HG03045 (cell line): ENCODE data around the gene ZNF611.
"Not testable (repeated sequence)": the region's sequence is repeated elsewhere in the genome, so short reads cannot be mapped to it uniquely, and the experiment has no call there.

Experiments used
- ATAC-seq: cut with Tn5 transposase; IDR thresholded peaks from one replicate; pipeline ENCODE4 v1.9.1; 2021; ENCODE audit warnings: mild to moderate bottlenecking, moderate library complexity; ENCODE audit not compliant: unreplicated experiment

ZNF611 gene

DNA sequence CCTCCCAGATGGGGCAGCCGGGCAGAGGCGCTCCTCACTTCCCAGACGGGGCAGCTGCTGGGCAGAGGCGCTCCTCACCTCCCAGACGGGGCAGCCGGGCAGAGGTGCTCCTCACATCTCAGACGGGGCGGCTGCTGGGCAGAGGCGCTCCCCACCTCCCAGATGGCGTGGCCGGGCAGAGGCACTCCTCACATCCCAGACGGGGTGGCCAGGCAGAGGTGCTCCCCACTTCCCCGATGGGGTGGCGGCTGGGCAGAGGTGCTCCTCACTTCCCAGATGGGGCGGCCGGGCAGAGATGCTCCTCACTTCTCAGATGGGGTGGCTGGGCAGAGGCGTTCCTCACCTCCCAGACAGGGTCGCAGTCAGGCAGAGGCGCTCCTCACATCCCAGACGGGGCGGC is 14.3 kb downstream of the ZNF611 start:
- not testable (repeated sequence) for ATAC-seq

DNA sequence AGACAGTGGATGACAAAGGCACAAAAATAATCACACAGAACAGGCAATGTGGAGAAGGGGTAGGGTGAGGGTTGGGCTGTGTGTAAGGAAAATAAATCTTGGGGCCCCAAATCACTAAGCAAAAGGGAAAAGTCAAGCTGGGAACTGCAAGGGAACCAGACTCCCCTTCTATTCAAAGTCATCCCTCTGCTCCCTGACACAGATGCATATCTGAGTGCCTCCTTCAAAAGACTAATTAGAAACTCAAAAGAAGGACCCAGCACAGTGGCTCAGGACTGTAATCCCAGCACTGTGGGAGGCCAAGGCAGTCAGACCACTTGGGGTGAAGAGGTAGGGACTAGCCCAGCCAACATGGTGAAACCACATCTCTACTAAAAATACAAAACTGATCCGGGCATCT is 18.3 kb downstream of the ZNF611 start:
- no peak for ATAC-seq

DNA sequence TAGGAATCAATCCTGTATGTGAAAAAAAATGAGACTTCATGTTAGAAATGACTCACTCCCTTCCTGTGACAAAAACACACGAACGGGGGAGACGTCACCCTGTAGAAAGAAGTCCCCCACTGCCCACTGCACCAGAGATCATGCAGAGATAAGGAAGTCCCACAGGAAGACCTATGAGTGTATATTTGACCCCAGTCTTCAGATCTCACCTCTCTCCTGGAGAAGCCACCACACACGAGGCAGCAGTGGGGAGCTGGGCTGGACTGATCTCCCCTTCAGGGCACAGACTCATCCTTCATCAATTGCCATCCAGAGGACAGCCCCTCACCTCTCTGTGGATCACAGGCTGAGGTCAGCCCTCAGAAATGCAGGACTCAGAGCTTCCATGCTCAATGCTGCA is 18.9 kb downstream of the ZNF611 start:
- ATAC-seq, result not testable (repeated sequence)

DNA sequence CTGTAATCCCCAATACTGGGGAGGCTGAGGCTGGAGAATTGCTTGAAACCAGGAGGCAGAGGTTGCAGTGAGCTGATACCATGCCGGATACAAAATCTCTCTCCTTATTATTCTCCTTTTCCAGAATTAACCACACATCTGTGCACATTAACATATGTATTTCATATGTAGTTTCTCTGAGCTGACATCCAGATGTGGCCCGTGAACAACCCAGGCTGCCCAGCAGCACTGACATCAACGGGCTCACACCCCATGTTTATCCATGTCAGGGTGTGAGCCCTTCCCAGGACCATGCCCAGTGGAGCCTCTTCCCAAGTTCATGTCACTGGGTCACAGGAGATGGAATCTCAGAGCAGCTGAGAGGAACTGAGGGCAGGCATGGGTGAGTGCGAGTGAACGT is 19.5 kb downstream of the ZNF611 start:
- ATAC-seq, result not testable (repeated sequence)

DNA sequence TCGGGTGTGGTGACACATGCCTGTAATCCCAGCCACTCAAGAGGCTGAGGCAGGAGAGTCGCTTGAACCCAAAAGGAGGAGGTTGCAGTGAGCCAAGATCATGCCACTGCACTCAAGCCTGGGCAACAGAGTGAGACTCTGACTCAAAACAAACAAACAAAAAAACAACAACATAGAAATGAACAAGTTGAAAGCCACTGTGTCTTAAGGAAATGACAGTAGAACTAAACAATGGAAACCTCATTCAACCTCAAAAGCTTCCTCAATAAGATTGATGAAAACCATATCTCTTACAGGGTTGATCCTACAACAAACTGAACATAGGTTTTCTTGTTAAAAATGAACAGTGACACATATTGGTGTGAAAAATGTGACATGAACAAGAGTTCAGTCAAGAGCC is 21.8 kb downstream of the ZNF611 start:
- not testable (repeated sequence) for ATAC-seq

DNA sequence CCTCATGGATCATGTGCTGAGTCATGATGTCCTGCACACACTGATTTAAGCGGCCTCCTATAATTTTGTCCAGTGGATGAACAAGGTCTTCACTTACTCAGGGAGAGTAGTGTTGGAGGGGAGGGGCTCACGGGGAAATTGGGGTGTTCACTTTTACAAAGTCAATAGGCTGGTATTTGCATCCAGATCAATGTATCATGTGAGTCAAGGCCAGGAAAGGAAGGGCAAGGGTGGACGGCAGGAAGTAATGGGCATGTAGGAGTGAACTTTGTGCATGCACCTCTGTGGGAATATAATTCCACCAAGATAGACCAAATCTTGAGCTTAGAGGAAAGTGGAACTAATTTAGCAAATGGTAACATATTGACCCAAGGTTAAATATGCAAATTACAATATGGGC is 23.2 kb downstream of the ZNF611 start:
- not testable (repeated sequence) for ATAC-seq

DNA sequence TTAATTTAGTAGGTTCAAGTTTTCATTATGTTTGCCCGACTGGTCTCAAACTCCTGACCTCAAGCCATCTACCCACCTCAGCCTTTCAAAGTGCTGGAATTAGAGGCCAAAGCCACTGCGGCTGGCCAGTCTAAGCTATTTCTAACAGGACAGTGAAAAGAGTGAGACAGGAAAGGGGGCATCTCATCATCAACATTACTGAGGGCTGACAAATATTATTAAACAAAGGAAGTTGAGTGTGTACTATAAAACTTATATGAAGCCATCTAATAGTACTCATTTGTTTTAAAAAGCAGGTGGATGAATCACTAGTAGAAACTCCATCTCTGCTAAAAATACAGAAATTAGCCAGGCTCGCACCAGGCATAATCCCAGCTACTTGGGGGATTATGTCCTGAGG is 24.3 kb downstream of the ZNF611 start:
- ATAC-seq, result no peak

DNA sequence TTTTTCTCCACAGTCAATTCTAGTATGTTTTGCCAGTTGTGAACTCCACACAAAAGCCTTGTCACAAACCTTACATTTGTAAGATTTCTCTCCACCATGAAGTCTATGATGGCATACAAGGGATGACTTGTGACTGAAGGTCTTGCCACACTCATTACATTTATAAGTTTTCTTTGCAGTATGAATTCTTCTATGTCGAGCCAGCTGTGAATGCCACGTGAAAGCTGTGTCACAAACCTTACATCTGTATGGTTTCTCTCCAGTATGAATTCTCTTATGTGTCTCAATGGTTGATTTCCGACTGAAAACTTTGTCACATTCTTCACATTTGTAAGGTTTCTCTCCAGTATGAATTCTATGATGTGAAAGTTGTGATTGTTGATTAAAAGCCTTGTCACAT is 29.2 kb downstream of the ZNF611 start:
- not testable (repeated sequence) for ATAC-seq

DNA sequence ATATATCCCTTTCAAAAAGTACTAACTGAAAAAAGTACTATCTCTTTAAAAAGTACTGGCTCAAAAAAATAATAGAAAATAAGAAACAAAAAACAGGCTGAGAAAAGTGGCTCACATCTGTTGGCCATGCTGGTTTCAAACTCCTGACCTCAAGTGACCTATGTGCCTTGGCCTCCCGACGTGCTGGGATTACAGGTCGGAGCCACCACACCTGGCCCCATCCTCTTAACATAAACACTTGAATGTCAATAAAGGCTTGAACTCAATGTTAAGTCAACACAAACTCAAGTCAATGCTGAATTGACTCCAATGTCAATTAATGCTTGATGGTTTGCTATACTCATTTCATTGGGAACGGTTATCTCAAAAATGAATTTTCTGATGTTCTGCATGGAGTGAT is 30.9 kb downstream of the ZNF611 start:
- ATAC-seq, result no peak

DNA sequence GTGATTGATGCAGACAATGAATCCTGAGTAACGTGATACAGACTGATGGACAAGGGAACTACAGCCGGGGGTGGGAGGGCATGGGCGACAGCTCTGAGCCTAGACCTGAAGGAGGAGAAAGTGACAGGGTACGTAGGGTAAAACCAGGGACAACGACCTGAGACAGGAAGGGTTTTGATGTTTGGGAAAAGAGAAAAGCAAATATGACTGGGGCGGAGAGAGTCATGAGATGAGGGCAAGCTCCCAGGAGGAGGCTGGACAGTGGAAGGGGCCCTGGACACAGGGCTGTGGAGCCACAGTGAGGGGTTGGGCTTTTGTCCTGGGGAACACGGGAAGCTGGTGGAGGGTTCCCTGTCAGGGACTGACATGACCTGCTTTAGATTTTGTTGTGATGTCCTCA is 34.2 kb downstream of the ZNF611 start:
- ATAC-seq, result no peak

DNA sequence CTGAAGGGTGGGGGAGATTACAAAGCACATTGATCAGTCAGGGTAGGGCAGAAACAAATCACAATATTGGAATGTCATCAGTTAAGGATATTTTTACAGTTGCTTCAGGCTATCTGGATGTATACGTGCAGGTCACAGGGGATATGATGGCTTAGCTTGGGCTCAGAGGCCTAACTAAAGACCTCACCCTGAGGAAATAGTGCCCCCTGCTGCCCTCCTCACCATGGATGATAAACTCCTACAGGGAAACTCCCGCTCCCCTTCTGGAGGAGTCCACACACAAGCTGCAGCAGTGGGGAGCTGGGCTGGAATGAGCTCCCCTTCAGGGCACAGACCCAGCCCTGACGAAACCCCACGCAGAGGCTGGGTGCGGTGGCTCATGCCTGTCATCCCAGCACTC is 35.3 kb downstream of the ZNF611 start:
- not testable (repeated sequence) for ATAC-seq

DNA sequence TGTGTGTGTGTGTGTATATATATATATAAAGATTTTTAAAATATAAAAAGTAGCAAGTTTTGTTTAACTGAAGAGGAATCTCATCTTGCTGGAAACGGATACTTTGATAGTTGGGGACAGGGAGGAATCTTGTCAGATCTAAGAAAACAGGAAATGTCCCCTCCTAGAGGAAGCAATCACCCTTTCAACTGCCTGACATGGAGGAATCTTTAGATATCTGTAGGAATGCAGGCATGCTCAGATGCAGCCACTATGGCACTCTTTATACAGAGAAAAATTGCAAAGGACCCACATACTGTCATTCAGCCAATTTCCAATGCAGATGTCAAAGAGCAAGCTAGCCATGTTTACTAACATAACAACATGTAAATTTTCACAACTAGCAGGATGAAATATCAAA is 38.8 kb downstream of the ZNF611 start:
- ATAC-seq, result no peak

DNA sequence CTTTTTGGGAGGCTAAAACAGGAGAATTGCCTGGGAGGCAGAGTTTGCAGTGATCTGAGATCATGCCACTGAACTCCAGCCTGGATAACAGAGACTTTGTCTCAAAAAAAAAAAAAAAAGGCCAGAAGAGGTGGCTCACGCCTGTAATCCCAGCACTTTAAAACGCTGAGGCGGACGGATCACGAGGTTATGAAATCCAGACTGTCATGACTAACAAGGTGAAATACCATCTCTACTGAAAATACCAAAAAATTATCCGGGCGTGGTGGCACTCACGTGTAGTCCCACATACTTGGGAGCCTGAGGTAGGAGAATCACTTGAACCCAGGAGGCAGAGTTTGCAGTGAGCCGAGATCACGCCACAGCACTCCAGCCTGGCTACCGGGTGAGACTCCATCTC is 39.9 kb downstream of the ZNF611 start:
- no peak for ATAC-seq

DNA sequence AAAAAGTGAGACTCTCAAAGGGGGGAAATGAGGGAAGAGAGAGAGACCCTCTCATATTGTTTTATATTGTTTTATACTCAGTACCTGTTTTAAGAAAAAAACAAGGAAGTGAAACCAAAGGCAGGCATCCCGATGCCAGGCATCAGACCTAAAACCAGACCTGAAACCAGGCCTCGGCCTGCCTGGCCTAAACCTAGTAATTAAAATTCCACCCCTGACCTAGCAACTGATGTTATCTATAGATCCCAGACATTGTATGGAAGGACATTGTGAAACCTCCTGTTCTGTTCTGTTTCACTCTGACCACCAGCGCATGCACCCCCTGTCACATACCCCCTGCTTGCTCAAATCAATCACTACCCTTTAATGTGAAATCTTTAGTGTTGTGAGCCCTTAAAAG is 40.6 kb downstream of the ZNF611 start:
- ATAC-seq, result not testable (repeated sequence)

DNA sequence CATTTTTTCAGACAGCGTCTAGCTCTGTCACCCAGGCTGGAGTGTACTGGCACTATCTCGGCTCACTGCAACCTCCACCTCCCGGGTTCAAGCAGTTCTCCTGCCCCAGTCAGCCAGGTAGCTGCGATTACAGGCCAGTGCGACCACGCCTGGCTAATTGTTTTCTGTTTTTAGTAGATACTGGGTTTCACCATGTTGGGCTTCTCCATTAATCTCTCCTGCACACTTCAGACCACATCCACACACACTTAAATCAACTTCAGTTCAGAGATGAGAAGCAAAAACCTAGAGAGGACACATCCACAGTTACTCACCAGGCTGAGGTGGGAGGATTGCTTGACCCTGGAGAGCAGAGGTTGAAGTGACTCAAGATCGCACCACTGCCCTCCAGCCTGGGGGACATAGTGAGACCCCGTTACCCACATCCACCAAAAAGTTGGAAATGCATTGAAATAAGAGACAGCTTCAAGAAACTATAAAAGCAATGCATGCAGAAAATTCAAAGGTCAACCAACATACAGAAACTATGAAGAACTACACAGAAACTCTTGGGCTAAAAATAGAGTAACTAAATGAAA is 42.3 kb downstream of the ZNF611 start:
- no peak for ATAC-seq

DNA sequence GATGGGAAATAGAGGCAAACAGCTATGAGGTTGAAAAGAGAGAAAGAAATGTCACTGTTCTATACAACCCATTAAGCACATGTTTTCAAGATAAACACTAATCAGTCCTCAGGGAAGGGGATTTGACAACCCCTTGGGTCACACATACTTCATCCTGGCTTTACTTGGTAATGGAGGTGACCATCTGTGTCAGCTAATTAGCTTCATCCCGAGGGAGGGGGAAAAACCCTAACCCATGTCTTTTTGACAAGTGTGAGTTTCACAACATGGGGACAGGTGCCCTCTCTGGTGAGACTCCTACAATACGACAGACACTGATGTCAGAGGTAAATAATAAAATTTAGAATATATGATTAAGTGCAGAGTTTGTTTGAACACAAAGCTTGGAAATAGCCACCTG is 43.1 kb downstream of the ZNF611 start:
- no peak for ATAC-seq

DNA sequence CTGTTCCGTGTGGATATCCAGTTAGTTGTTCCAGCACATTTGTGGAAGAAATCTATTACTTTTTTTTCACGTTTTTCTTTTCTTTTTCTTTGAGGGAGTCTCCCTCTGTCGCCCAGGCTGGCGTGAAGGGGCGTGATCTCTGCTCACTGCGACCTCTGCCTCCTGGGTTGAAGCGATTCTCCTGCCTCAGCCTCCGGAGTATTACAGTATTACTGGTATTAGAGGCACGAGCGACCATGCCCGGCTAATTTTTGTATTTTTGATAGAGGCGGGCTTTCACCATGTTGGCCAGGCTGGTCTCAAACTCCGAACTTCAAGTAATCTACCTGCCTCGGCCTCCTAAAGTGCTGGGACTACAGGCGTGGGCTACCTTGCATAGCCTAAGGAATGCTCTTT is 43.6 kb downstream of the ZNF611 start:
- no peak for ATAC-seq

DNA sequence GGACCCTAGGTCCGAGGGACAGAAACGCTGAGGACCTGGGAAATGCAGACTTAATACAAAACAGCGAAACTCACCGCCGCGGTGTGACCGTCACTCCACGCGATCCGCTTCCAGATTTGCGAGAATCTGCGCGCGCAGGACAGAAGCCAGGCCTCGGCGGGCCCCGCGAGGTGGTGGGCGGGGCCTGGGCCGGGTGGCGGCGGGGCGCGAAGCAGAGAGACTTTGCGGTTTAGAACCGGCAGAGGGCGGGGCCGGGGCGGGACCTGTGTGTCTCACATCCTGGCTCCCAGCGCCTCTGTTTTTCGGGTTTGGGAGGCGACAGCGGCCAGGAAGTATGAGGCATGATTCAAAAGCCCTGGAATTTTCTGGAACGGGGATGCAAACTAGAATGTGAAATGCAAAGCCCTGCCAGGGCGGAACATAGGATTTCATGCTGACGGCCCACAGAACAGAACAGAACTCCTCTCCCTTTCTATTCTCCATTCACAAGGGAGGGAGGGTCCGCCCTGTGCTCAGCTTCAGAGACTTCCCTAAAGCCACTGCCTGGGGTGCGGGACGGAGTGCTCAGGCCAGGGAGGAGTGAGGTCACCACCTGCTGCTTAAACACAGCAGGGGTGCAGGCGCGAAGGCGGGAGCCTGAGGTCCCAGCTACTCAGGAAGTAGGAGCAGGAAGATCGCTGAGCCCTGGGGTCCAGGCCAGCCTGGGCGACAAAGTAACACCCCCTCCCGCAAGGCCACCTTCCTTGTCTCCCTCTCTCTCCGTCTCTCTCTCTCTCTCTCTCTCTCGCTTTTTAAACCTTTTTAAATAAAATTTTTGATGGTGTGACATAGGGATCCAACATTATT is 44.3 kb downstream of the ZNF611 start:
- ATAC-seq, result peak; percentile 94

DNA sequence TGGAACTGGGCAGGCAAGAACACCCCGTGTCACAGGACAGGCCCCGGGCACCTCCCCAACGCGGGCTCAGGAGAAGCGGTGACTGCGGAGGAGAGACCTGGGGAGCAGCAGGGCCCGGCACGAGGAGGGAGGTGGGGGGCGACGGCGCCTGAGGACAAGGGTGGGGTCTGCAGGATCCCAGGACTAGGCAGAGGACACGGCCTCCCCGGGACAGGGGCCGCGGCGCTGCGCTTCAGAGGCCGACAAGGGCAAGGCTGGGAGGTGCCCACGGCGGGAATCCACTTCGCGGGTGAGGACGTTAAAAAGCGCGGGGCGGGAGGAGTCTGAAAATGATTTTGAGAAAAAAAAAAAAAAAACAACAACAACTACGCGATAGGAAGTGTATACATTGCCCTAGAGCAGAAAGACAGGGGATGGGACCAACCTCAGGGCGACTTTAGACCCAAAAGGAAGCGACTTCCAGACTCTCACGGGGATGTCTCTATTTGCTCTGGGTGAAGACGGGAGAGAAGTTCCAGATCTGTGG is 44.9 kb downstream of the ZNF611 start:
- ATAC-seq, result peak; percentile 39

DNA sequence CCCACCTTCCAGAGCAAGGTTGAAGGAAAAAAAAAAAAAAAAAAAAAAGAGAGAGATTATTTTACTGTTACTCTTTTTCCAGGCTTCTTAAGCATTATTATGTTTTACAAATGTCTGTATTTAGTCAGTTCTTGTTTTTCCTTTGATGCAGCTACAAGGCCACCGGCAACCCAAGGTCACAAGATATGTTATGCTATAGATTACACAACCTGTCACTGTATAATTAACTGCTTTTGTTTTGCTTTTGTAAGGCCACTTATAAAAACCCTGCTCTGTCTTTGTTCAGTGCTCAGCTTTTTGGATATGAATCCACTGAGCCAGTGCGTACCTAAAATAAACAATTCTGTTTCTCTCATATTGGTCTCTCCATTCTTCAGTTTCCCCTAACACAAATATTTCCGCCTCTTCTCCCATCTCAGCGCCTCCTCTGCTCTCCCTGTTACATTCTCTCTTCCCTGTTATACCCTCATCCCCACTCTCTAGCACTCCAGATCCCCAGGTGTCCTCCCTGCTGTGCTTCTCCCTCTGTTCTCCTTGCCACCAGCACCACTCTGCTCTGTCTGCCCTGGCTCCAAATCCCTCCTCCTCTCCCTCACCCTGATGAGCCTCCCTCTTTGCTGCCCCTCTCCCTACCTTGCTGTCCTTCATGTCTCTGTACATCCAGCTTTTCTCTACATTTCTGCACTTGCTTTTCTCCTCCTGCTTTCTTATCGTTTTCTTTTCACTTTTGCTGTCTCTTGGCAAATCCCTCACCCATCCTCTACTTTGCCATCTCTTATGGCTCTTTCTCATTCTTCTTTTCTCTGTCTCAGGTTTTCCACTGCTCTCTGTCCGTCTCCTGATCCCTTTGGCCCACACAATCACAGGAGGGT is 45.7 kb downstream of the ZNF611 start:
- not testable (repeated sequence) for ATAC-seq

DNA sequence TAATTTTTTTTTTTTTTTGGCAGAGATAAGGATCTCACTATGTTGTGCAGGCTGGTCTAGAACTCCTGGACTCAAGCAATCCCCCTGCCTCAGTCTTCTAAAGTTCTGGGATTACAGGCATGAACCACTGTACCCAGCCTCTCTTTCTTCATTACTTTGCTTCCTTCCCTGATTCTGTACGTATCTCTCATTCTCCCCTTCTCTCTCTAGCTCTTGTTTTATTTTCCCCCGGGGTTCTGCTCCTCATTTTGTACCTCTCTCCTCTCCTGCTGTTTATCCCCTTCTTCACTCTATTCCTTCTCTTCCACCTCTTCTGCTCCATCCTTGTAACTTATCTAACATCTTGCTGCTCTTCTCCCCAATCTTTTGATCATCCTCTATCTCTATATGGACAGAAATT is 46.5 kb downstream of the ZNF611 start:
- no peak for ATAC-seq
